ENCODE measurements around the gene KLKB1. TPM values are rescaled to one million over a fixed set of nuclear protein-coding genes. Genes with fewer than 3 reads are reported as not detected.

KLKB1 gene
- total RNA-seq, 4 donors from 2014 or later, result 1.7 to 2.0 (median 1.9) TPM; not detected in 1

GRCh38 chr4:186202490-186203140, 24.7 kb upstream of the KLKB1 start:
- intact Hi-C loops (cut with DNase I; ENCODE audit: low total_unique reads) (no loop called here), in situ Hi-C loops (cut with MboI; ENCODE audit: low pct_ligation_motif_present in 1 of 4, low pct_unique_long_range_greater_than_20kb in 1 of 4, low sequenced_read_pairs in 3 of 4) (no loop called here)
- Histone ChIP-seq H3K4me3 (no peak overlapping the region), H3K4me1 (peaks cover 0 to 12% (median 4%) of the 10 kb centered on the region in 4 donors), H3K27me3 (no peaks in the 10 kb centered on the region), H3K36me3 (no peaks in the 10 kb centered on the region), H3K9me3 (no peaks in the 10 kb centered on the region), H3K27ac (no peak overlapping the region)
- DNase-seq, result no peak
- 91 to 93% methylated on average over 4 to 8 of the region's 8 CpGs for WGBS, 2 donors (ENCODE audit: low coverage in 1 of 2)
- TF ChIP-seq POLR2A (IDR thresholded peaks at IDR 0.05) (no peak), CTCF (IDR thresholded peaks at IDR 0.05) (no peak)

GRCh38 chr4:186203406-186203805, 23.9 kb upstream of the KLKB1 start:
- no peak for TF ChIP-seq POLR2A (IDR thresholded peaks at IDR 0.05)
- no peak for TF ChIP-seq EP300 (IDR thresholded peaks at IDR 0.05; ENCODE audit: low read depth)
- TF ChIP-seq CTCF (IDR thresholded peaks at IDR 0.05), result no peak
- no peak for TF ChIP-seq POLR2AphosphoS5 (IDR thresholded peaks at IDR 0.05)
- no peak for DNase-seq
- 46 to 49% methylated on average over 8 to 12 of the region's 12 CpGs for WGBS, 2 donors (ENCODE audit: low coverage in 1 of 2)
- peaks cover 0 to 12% (median 4%) of the 10 kb centered on the region in 4 donors for H3K4me1 ChIP-seq
- H3K9me3 ChIP-seq, result no peaks in the 10 kb centered on the region
- intact Hi-C loops (cut with DNase I; ENCODE audit: low total_unique reads) (no loop called here), in situ Hi-C loops (cut with MboI; ENCODE audit: low pct_ligation_motif_present in 1 of 4, low pct_unique_long_range_greater_than_20kb in 1 of 4, low sequenced_read_pairs in 3 of 4) (no loop called here)
- peak overlapping the region in 1 of 4 donors; percentile 26 for H3K4me3 ChIP-seq
- H3K27ac ChIP-seq, result peak overlapping the region in 3 of 4 donors; percentile 11 to 81 (median 75)
- no peaks in the 10 kb centered on the region for H3K36me3 ChIP-seq
- no peaks in the 10 kb centered on the region for H3K27me3 ChIP-seq

GRCh38 chr4:186204103-186204559, 23.2 kb upstream of the KLKB1 start:
- H3K9me3 ChIP-seq, result no peaks in the 10 kb centered on the region
- peaks cover 0 to 6% (median 0%) of the 10 kb centered on the region in 4 donors for H3K36me3 ChIP-seq
- intact Hi-C loops (cut with DNase I; ENCODE audit: low total_unique reads) (no loop called here), in situ Hi-C loops (cut with MboI; ENCODE audit: low pct_ligation_motif_present in 1 of 4, low pct_unique_long_range_greater_than_20kb in 1 of 4, low sequenced_read_pairs in 3 of 4) (no loop called here)
- H3K4me3 ChIP-seq, result peak overlapping the region in 1 of 4 donors; percentile 34
- no peaks in the 10 kb centered on the region for H3K27me3 ChIP-seq
- 56 to 90% methylated on average over 16 to 45 of the region's 45 CpGs for WGBS, 2 donors (ENCODE audit: low coverage in 1 of 2)
- no peak for TF ChIP-seq CTCF (IDR thresholded peaks at IDR 0.05)
- no peak for TF ChIP-seq POLR2AphosphoS5 (IDR thresholded peaks at IDR 0.05)
- no peak for TF ChIP-seq POLR2A (IDR thresholded peaks at IDR 0.05)
- TF ChIP-seq EP300 (IDR thresholded peaks at IDR 0.05; ENCODE audit: low read depth), result no peak
- H3K4me1 ChIP-seq, result peaks cover 0 to 12% (median 4%) of the 10 kb centered on the region in 4 donors
- peak; percentile 75 for DNase-seq
- peak overlapping the region in 3 of 4 donors; percentile 25 to 81 (median 75) for H3K27ac ChIP-seq

GRCh38 chr4:186204686-186205085, 22.6 kb upstream of the KLKB1 start:
- peaks cover 0 to 12% (median 0%) of the 10 kb centered on the region in 4 donors for H3K36me3 ChIP-seq
- DNase-seq, result peak; percentile 73
- peak overlapping the region in 1 of 4 donors; percentile 34 for H3K4me3 ChIP-seq
- intact Hi-C loops (cut with DNase I; ENCODE audit: low total_unique reads) (no loop called here), in situ Hi-C loops (cut with MboI; ENCODE audit: low pct_ligation_motif_present in 1 of 4, low pct_unique_long_range_greater_than_20kb in 1 of 4, low sequenced_read_pairs in 3 of 4) (no loop called here)
- TF ChIP-seq EP300 (IDR thresholded peaks at IDR 0.05; ENCODE audit: low read depth) (no peak), POLR2AphosphoS5 (IDR thresholded peaks at IDR 0.05) (peak in 1 of 3 donors; percentile 43), CTCF (IDR thresholded peaks at IDR 0.05) (peak in 1 of 5 experiments; percentile 36)
- no peaks in the 10 kb centered on the region for H3K9me3 ChIP-seq
- peak overlapping the region in 3 of 4 donors; percentile 25 to 81 (median 75) for H3K27ac ChIP-seq
- WGBS, 2 donors (ENCODE audit: low coverage in 1 of 2), result 51% methylated on average over 13 of the region's 13 CpGs; no CpG with 5 or more reads in 1 of the 2 donors
- peaks cover 0 to 12% (median 4%) of the 10 kb centered on the region in 4 donors for H3K4me1 ChIP-seq
- no peaks in the 10 kb centered on the region for H3K27me3 ChIP-seq

Measured in transverse colon (tissue), 4 donors.